HG02623 (cell line): ENCODE measurements around the gene CLMN.
"Not testable (repeated sequence)": the region's sequence is repeated elsewhere in the genome, so short reads cannot be mapped to it uniquely, and the experiment has no call there.

Experiments
- ATAC-seq: cut with Tn5 transposase; IDR thresholded peaks from one replicate; pipeline ENCODE4 v1.9.1; 2021; ENCODE audit warnings: moderate library complexity; ENCODE audit not compliant: unreplicated experiment

The CLMN gene

DNA sequence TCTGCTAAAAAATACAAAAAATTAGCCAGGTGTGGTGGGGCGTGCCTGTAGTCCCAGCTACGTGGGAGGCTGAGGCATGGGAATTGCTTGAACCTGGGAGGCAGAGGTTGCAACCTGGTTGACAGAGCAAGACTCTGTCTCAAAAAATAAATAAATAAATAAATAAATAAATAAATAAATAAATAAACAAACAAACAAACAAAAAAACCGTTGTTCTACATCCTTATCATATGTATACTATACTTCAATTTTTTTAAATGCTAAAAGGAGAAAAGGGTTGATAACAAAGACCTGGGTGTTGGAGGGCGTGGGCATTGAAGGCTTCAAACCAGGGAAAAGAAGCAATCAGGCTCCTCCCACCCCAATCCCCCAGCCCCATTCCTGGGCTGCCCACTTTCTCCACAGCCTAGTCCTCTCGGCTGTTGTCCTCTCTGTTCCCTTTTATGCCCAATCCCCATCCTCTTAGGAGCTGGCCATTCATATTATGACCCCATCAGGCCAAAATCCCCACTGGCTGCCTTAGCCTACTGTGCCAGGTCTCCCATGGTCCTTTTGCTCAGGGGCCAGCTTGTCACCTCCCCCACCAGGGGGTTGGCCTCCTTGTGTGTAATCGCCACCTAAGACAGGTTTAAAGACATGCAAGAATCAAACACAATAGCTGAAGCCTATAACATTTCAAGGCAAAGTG is 30.2 kb downstream of the CLMN start:
- no peak for ATAC-seq

DNA sequence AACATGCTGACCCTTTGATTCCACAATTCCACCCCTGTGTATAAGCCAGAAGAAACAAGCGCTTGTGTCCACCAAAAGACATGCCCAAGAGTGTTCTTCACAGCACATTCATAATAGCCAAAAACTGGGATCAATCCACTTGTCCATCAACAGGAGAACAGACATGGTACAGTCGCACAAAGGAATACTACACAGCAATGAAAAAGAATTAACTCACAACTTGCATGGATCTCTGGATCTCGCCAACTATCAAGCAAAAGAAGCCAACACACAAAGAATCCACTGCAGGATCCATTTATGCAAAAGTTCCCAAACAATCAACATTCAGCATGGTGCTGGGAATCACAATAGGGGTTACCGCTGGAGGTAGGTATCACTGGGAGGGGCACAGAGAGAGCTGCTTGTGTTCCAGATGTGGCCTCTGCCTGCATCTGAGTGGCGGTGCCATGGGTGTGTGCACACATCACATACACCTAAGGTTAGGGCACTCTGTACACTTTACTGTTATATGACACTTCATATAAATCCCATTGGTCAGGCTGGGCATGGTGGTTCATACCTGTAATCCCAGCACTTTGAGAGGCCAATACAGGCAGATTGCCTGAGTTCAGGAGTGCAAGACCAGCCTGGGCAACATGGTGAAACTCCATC is 30.9 kb downstream of the CLMN start:
- ATAC-seq = no peak

- no peak for ATAC-seq
These were observed 32.4 kb downstream of the CLMN start for GRCh38 chr14:95287176-95287754.

DNA sequence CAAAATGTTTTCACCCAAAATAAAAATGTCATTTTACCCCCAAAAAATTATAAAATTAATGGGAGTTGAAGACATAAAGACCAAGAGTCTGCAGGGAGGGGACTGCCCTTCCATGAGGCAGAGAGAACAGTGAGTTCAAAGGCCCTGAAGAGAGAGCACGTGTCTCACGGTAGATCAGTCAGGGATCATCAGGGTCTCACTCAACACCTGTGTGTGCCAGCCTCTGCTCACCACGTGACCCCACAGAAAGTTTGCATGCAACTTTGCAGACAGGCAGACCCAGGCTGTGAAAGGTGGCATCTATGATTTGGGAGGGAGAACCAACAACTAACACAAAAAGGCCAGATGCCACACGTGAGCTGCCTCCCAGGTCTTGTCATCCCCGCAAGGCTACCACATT is 33.1 kb downstream of the CLMN start:
- no peak for ATAC-seq

DNA sequence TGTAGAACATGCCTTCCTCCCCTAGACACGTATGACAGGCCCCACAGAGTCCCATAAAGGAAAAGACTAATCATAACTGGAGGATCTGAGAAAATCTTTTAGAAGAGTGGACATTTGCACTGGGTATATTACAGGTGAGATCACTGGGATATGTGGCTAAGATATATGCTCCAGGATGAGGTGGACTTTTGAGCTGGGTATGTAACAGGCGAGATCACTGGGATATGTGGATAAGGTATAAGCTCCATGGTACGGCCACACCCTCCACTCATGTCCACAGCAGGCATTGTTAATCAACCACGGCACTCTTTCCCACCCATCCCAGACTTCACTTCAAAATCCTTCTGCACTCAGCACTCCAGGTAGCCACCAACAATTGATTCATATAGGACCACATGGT is 34.1 kb downstream of the CLMN start:
- ATAC-seq = no peak

GRCh38 chr14:95283802-95284201 is 35.9 kb downstream of the CLMN start:
- not testable (repeated sequence) for ATAC-seq

DNA sequence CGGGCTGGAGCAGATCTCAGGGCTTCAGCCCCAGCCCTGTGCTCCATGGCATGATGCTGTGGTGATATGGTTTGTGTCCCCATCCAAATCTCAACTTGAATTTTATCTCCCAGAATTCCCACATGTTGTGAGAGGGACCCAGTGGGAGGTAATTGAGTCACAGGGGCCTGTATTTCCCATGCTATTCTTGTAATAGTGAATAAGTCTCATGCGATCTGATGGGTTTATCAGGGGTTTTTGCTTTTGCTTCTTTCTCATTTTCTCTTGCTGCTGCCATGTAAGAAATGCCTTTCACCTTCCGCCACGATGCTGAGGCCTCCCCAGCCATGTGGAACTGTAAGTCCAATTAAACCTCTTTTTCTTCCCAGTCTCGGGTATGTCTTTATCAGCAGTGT is 36.7 kb downstream of the CLMN start:
- not testable (repeated sequence) for ATAC-seq

DNA sequence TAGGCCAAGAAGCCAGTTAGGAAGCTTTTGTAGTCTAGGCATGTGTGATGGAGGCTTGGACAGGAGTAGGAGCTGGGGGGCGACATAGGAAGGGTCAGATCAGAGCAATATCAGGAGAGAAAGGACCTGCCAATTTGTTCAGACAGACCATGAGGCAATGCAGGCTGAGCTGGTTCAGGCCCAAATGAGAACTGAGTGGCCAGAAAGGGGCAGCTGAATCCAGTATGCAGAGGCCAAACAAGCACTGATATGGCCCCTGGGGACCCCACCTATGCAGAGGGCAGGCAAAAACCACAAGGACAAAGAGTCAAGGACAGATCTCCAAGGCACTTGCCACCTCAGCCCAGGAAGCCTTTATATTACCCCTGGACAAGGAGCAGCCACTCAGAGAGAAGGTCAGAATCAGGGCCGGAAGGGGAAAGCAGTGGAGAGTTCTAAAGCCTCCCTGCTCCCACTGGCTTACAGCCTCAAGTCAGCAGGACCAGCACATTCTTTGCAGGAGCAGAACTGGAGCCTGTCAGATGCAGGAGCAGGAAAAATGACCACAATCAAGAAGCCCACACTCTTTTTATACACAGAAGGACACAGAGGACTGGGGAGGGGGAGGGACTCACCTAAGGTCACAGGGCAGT is 37.2 kb downstream of the CLMN start:
- no peak for ATAC-seq

DNA sequence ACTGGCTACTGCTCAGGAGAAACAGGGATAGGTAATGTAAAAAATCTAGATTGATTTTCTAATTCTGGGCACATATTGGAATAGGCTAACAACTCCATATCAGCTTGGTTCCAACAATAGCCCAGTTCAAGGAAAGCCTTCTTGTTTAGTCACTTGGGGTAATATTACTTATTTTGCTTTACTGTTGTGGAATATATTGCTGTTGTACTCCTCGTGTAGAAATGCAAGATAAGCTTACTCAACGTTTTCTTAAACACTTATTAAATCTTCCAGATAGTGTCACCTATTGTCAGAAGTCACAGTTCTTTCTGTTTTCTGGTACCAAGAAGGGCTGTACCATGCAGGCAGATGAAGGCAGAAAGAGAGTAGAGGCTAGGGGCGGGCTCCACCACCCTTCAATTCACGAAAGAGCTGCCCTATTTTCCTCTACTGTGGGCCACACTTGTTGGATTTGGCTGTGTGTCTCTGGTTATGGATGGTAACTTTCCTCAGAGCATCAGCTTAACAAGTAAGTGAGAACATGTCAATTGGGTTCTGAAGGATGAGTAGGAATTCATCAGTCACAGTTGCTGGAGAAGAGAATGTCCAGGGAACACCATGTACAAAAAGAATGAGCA is 38.0 kb downstream of the CLMN start:
- ATAC-seq = no peak

- ATAC-seq = no peak
These were observed 44.2 kb downstream of the CLMN start for GRCh38 chr14:95275494-95275893.

DNA sequence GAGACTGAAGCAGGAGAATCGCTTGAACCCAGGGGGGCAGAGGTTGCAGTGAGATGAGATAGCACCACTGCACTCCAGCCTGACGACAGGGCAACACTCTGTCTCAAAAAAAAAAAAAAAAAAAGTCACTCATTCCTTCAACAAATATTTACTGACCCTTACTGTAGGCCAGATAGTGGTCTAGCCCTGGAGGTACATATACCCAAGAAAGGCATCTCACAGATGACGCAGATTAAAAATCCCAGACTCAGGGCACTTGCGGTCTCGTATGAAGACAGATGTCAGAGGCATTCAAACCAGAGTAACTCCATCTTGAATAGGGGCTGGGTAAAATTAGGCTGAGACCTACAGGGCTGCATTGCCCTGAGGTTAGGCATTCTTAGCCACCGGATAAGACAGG is 44.8 kb downstream of the CLMN start:
- ATAC-seq = no peak

GRCh38 chr14:95274279-95274678 is 45.4 kb downstream of the CLMN start:
- no peak for ATAC-seq

- ATAC-seq = no peak
These were observed 46.4 kb downstream of the CLMN start for GRCh38 chr14:95273001-95273978.

- no peak for ATAC-seq
These were observed 47.7 kb downstream of the CLMN start for GRCh38 chr14:95272057-95272456.

GRCh38 chr14:95270203-95270602 is 49.5 kb downstream of the CLMN start:
- no peak for ATAC-seq

DNA sequence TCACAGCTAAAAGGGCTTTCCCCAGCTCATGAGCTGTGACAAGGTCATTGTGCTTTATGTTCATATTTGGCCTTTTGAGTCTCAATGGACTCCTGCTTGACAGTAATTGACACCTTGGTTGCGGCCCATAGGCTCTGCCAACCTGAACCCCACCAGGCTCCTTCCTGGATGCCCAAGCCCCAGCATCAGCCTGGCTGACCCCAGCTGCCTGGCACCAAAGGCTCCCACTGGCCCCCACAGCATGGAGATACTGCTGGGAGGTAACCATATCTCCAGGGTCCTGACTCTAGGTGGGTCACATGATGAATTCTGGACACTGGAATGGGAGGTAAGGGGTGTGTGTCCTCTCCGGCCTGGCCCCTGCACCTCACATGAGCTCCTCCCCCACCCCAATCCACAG is 50.2 kb downstream of the CLMN start:
- no peak for ATAC-seq

DNA sequence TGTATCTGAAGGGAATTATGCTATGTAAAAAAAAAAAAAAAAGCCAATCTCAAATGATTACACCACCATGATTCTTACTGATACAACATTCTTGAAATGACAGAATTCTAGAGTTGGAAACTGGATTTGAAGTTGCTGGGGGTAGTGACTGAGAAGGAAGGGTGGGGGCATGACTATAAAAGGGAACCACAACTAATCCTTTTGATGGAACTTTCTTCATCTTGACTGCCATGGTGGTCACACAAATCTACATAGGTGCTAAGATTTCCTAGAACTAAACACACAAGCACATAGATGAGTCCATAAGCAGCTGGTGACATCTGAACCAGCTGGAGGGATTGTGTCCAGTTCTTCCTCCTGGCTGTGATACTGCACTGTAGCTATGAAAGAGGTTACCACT is 51.4 kb downstream of the CLMN start:
- ATAC-seq = no peak

- no peak for ATAC-seq
These were observed 52.4 kb downstream of the CLMN start for GRCh38 chr14:95267306-95267705.

DNA sequence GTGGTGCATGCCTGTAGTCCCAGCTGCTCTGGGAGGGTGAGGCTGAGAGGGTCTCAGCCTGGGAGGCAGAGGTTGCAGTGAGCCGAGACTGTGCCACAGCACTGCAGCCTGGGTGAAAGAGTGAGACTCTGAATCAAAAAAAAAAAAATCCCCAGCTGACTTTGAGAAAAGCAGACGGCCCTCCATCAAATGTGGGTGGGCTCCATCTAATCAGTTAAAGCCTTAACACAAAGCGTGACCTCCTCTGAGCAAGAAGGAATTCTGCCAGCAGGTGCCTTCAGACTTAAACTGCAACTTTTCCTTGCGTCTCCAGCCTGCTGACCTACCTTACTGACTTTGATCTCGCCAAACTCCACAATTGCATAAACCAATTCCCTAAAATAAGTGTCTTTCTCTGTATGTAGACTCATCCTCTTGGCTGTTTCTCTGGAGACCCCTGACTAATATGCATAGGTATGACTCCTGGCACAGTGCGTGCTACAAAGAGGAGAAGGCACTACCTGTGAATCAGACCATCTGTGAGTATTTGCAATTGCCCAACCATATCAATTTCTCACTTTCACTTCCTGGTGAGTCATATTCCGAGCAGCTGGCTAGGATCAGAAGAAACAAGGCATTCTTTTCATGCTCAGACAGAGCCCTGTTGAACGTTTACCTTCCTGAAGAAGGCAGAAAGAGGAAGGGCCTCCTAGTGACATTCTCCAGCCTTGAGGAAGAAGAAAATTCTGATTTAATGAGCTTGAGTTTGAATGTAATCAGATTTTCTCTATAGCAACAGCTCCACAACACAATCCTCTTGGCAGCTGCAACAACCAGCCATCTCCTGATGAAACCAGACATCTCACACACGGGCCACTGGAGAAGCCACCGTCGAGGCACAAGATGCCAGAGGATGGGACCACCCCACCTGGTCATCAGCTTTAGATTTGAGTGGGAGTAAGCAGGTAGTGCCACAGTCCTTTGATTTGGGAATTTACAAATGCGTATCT is 54.3 kb downstream of the CLMN start:
- ATAC-seq = peak; percentile 95
